NT2/D1 (cell line): ENCODE results near the gene QRSL1.
A peak's percentile ranks its signal among the peaks of the same experiment; 100 is the strongest.

Experiments used
- DNase-seq: peaks from one replicate; pipeline ENCODE4 v3.0.0-alpha.2; 2011; ENCODE audit warnings: low read depth, low spot score
- H3K27me3 ChIP-seq: 2 replicates; pipeline ENCODE4 v1.6.0; 2011; ENCODE audit warnings: mild to moderate bottlenecking; ENCODE audit not compliant: insufficient read length, insufficient read depth
- H3K36me3 ChIP-seq: 2 replicates; pipeline ENCODE4 v1.6.1; 2011; ENCODE audit warnings: mild to moderate bottlenecking, low read length, mixed read lengths; ENCODE audit not compliant: insufficient read depth, insufficient read length
- H3K4me1 ChIP-seq: 2 replicates; pipeline ENCODE4 v1.5.1; 2011; ENCODE audit not compliant: insufficient read depth, insufficient read length
- H3K4me3 ChIP-seq: 2 replicates; pipeline ENCODE4 v1.5.1; 2011; ENCODE audit warnings: low read depth; ENCODE audit not compliant: insufficient read length
- H3K9ac ChIP-seq: 2 replicates; pipeline ENCODE4 v1.6.0; 2011; ENCODE audit warnings: low read depth; ENCODE audit not compliant: insufficient read length
- H3K9me3 ChIP-seq: 2 replicates; pipeline ENCODE4 v1.5.1; 2011; ENCODE audit warnings: mild to moderate bottlenecking, low read length; ENCODE audit not compliant: insufficient read depth
- SUZ12 ChIP-seq: IDR thresholded peaks from 2 replicates; pipeline ENCODE4 v1.6.1; 2011; ENCODE audit not compliant: insufficient read length, insufficient read depth; ENCODE audit errors: extremely low read depth
- YY1 ChIP-seq: IDR thresholded peaks from 2 replicates; pipeline ENCODE4 v1.6.1; 2011; ENCODE audit not compliant: insufficient read length, insufficient read depth
- ZNF274 ChIP-seq: IDR thresholded peaks from 2 replicates; pipeline ENCODE4 v1.6.1; 2011; ENCODE audit warnings: mild to moderate bottlenecking, low read depth, low read length

Gene QRSL1

DNA sequence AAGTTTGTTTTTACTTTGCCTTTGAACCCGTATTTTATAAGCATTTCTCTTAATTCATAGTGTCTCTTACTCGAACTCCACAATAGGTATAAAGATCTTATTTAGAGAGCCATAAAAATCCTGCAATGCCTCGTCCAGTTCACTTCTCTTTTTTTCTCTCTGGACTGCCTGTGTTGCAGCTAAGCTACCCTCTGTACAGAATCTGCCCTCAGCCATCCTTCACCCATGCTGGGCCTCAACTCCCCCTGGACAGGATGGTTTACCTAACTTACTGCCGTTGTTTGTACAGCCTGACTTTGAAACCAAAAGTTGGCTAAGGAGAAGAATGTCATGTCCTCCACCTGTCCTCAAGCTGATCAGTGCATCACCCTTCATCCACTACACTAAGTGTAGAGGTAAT lies 10.4 kb downstream of the QRSL1 start:
- Histone ChIP-seq H3K27me3 (no peaks in the 10 kb centered on the region), H3K4me1 (no peaks in the 10 kb centered on the region), H3K4me3 (no peak overlapping the region), H3K36me3 (peaks cover 33% of the 10 kb centered on the region), H3K9ac (no peak overlapping the region), H3K9me3 (no peaks in the 10 kb centered on the region)
- no peak for TF ChIP-seq SUZ12
- no peak for TF ChIP-seq YY1
- TF ChIP-seq ZNF274, result no peak
- no peak for DNase-seq

DNA sequence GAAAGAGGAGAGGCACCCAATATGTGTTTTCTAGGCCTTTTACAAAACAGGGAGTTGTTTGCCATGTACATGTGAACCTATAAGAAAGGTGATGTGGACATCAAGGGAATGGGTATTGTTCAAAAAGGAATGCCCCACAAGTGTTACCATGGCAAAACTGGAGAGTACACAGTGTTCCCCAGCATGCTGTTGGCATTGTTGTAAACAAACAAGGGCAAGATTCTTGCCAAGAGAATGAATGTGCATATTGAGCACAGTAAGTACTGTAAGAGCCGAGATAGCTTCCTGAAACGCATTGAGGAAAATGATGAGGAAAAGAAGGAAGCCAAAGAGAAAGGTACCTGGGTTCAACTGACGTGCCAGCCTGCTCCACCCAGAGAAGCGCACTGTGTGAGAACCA lies 13.1 kb downstream of the QRSL1 start:
- H3K9me3 ChIP-seq, result no peaks in the 10 kb centered on the region
- no peak for DNase-seq
- no peak overlapping the region for H3K4me3 ChIP-seq
- peaks cover 39% of the 10 kb centered on the region for H3K36me3 ChIP-seq
- no peak for TF ChIP-seq SUZ12
- TF ChIP-seq ZNF274, result no peak
- no peak for TF ChIP-seq YY1
- no peaks in the 10 kb centered on the region for H3K27me3 ChIP-seq
- no peak overlapping the region for H3K9ac ChIP-seq
- H3K4me1 ChIP-seq, result no peaks in the 10 kb centered on the region

DNA sequence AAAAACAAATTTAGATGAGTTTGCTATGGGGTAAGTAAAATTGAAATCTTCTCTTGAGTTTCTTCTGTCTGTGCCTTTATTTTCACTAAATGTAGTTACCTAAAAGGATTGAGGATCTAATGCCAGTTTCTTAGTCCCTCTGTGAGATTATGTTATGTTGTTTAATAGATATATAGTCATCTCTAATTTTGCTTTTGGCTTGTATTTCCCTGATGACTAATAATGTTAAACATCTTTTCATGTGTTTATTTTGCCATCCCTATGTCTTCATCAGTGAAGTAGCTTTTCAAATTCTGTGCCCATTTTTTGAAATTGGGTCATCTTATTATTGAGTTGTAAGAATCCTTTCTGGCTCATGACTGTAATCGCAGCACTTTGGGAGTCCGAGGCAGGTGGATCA lies 13.7 kb downstream of the QRSL1 start:
- H3K9ac ChIP-seq, result no peak overlapping the region
- peaks cover 39% of the 10 kb centered on the region for H3K36me3 ChIP-seq
- TF ChIP-seq YY1 (no peak), SUZ12 (no peak), ZNF274 (no peak)
- H3K4me3 ChIP-seq, result no peak overlapping the region
- no peak for DNase-seq
- no peaks in the 10 kb centered on the region for H3K27me3 ChIP-seq
- H3K4me1 ChIP-seq, result no peaks in the 10 kb centered on the region
- H3K9me3 ChIP-seq, result no peaks in the 10 kb centered on the region

GRCh38 chr6:106648651-106649308 lies 19.4 kb downstream of the QRSL1 start:
- Histone ChIP-seq H3K9ac (no peak overlapping the region), H3K4me1 (no peaks in the 10 kb centered on the region), H3K27me3 (no peaks in the 10 kb centered on the region), H3K36me3 (peaks cover 47% of the 10 kb centered on the region), H3K9me3 (no peaks in the 10 kb centered on the region), H3K4me3 (no peak overlapping the region)
- no peak for DNase-seq
- TF ChIP-seq YY1, result no peak
- no peak for TF ChIP-seq SUZ12
- no peak for TF ChIP-seq ZNF274

DNA sequence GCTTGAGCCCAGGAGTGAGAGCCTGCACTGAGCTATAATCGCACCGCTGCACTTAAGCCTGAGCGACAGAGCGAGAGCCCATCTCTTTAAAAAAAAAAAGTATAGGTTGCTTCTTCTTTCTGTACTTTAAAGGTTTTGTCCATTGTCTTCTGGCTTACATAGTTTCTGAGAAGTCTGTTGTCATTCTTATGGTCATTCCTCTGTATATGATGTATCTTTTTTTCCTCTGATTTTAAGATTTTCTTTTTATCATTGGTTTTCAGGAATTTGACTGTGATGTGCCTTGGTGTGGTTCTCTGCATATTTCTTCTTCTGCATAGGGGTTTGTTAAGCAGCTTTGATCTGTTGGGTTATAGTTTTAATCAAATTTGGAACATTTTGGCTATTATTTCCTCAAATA lies 29.1 kb downstream of the QRSL1 start:
- TF ChIP-seq YY1 (no peak), ZNF274 (no peak), SUZ12 (no peak)
- peaks cover 17% of the 10 kb centered on the region for H3K9me3 ChIP-seq
- H3K27me3 ChIP-seq, result no peaks in the 10 kb centered on the region
- no peak for DNase-seq
- H3K4me1 ChIP-seq, result no peaks in the 10 kb centered on the region
- peaks cover 41% of the 10 kb centered on the region for H3K36me3 ChIP-seq
- no peak overlapping the region for H3K4me3 ChIP-seq
- H3K9ac ChIP-seq, result no peak overlapping the region

DNA sequence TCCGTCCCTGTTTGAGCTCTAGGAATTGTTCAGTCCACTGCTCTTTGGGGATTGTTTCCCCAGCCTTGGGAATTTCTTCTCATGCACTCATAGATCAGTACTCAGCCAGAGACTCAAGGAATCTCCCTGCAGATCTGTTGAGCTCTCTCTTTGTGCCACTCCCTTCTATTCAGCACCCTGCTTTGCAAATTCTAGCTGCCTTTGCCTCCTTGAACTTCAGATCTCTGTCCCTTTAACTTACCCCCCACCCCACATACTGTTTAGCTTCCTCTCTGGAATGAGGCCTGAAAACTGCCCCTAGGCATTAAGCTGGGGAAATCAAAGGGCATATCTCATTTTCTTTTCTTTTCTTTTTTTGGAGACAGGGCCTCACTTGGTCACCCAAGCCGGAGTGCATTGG lies 30.5 kb downstream of the QRSL1 start:
- Histone ChIP-seq H3K27me3 (no peaks in the 10 kb centered on the region), H3K4me3 (no peak overlapping the region), H3K4me1 (no peaks in the 10 kb centered on the region), H3K36me3 (peaks cover 40% of the 10 kb centered on the region), H3K9me3 (peaks cover 17% of the 10 kb centered on the region), H3K9ac (no peak overlapping the region)
- DNase-seq, result peak; percentile 52
- TF ChIP-seq SUZ12 (no peak), YY1 (no peak), ZNF274 (no peak)

DNA sequence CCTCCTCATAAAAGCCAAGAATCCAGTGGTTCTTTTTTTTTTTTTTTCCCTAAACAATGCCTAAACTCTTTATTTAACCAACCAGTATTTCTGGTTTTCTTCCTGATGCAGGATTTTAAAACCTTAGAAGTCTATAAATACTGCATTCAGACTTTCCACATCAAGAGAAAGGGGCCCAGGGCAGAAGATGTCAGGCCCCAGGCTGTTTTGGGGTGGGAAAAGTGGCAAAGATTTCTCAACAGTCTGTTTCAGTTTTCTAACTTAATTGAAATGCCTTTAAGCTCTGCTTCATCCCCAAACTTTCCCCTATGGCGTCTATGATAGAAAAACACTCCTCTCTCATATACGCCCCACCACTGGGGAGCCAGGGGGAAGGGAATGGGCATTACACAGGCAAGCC lies 33.1 kb downstream of the QRSL1 start:
- Histone ChIP-seq H3K4me3 (no peak overlapping the region), H3K9ac (no peak overlapping the region), H3K9me3 (peaks cover 13% of the 10 kb centered on the region), H3K4me1 (no peaks in the 10 kb centered on the region), H3K27me3 (no peaks in the 10 kb centered on the region), H3K36me3 (peaks cover 35% of the 10 kb centered on the region)
- DNase-seq, result no peak
- TF ChIP-seq SUZ12 (no peak), YY1 (no peak), ZNF274 (no peak)
